Ectodermal cell (in vitro differentiated cells): ENCODE data around the gene GPC5.

Experiments
- H3K27ac ChIP-seq: 2 replicates; pipeline ENCODE4 v1.7.0; 2013; ENCODE audit warnings: mild to moderate bottlenecking, low read depth, low read length; ENCODE audit not compliant: insufficient read depth, poor library complexity, severe bottlenecking
- H3K27me3 ChIP-seq: 2 replicates; pipeline ENCODE4 v1.7.0; 2013; ENCODE audit warnings: mild to moderate bottlenecking, low read length; ENCODE audit not compliant: insufficient read depth, control insufficient read depth, poor library complexity, severe bottlenecking
- H3K36me3 ChIP-seq: one replicate; pipeline ENCODE4 v1.7.0; 2013; ENCODE audit warnings: low read length; ENCODE audit not compliant: control insufficient read depth, insufficient read depth
- H3K4me1 ChIP-seq: one replicate; pipeline ENCODE4 v1.7.0; 2013; ENCODE audit warnings: low read length; ENCODE audit not compliant: control insufficient read depth, insufficient read depth
- H3K4me3 ChIP-seq: 2 replicates; pipeline ENCODE4 v1.7.0; 2013; ENCODE audit warnings: low read depth, low read length, control low read depth; ENCODE audit not compliant: insufficient read depth
- H3K9me3 ChIP-seq: 2 replicates; pipeline ENCODE4 v1.7.0; 2013; ENCODE audit warnings: mild to moderate bottlenecking, low read length, moderate library complexity; ENCODE audit not compliant: control insufficient read depth
- WGBS, 2 experiments: methylation state at CpG; one replicate each; pipeline ENCODE4 v1.1.7; 2013; ENCODE audit warnings: missing lambda C conversion rate in 2 of 2; 5-methylcytosine and 5-hydroxymethylcytosine counted together

The GPC5 gene

GRCh38 chr13:92312823-92313222 is 914.4 kb downstream of the GPC5 start:
- no CpG with 5 or more reads among the region's 2 CpGs for WGBS, 2 experiments
- Histone ChIP-seq H3K4me1 (no peaks in the 10 kb centered on the region), H3K27me3 (no peaks in the 10 kb centered on the region), H3K9me3 (no peaks in the 10 kb centered on the region), H3K36me3 (no peaks in the 10 kb centered on the region), H3K4me3 (no peak overlapping the region), H3K27ac (no peak overlapping the region)

DNA sequence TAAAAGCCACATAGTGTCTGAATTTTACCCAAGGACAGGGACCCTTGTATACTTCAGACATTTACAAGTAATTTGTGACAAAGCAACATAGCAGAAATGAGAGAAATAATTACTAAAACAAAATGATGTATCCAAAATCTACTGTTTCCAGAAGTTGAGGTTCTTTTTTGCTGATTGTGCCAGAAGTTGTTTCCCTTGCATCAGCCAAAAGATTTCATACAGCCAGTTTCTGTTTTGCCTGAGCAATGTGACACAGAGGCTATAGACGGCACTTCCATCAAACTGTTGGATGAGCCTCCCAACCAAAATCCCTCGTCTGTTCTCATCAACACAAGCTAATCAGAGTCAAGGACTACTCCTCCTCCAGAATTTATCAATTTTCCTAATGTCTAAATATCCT is 915.0 kb downstream of the GPC5 start:
- no peaks in the 10 kb centered on the region for H3K27me3 ChIP-seq
- H3K4me3 ChIP-seq: no peak overlapping the region
- 92 to 95% methylated on average over 2 of the region's 2 CpGs for WGBS, 2 experiments

DNA sequence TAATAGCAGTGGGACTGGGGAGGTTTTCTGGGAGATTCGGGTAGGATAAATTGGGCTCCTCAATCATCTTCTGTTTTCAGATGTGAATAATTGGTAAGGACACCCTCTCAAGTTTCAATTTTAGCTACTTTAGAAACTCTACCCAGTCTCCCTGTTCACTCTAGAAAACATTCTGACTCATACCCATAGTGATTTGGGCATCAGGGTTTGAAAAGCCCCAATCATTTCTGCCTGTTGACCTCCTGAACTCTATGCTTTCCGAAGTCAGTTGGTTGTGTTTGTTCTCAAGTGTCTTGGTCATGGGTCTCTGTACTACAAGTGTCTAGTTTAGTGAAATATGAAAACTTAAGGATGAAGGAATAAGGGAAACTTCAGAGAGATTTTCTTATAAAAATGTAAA is 916.8 kb downstream of the GPC5 start:
- H3K4me1 ChIP-seq: no peaks in the 10 kb centered on the region
- H3K27ac ChIP-seq: no peak overlapping the region
- 93 to 95% methylated on average over 1 to 2 of the region's 2 CpGs for whole genome bisulfite sequencing, 2 experiments
- no peaks in the 10 kb centered on the region for H3K36me3 ChIP-seq
- no peak overlapping the region for H3K4me3 ChIP-seq
- H3K27me3 ChIP-seq: no peaks in the 10 kb centered on the region
- H3K9me3 ChIP-seq: no peaks in the 10 kb centered on the region

More for the DNA sequence above, 915.0 kb downstream of the GPC5 start:
- Histone ChIP-seq H3K4me1 (no peaks in the 10 kb centered on the region), H3K9me3 (no peaks in the 10 kb centered on the region), H3K36me3 (no peaks in the 10 kb centered on the region), H3K27ac (no peak overlapping the region)

DNA sequence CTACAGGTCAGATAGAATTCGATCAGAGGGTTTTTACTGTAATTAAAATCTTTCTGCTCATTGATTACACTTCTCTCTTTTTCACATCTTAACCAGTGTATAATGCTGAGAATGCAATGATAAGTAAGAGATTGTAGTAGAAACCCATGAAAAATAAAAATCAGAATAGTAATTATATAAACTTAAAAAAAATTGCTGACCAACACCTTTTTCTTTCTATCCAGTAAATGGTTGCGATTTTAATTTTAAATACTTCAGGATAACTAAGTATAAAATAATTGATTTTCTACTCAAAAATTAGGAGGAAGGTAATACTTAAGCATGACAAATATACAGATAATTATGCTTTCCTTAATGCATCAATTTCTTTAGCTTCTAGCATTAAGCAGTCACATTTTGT is 917.6 kb downstream of the GPC5 start:
- no peaks in the 10 kb centered on the region for H3K36me3 ChIP-seq
- H3K4me3 ChIP-seq: no peak overlapping the region
- H3K27me3 ChIP-seq: no peaks in the 10 kb centered on the region
- no peaks in the 10 kb centered on the region for H3K9me3 ChIP-seq
- 100% methylated on average over 1 of the region's 2 CpGs; no CpG with 5 or more reads in 1 of the 2 experiments for WGBS, 2 experiments
- no peaks in the 10 kb centered on the region for H3K4me1 ChIP-seq
- no peak overlapping the region for H3K27ac ChIP-seq

DNA sequence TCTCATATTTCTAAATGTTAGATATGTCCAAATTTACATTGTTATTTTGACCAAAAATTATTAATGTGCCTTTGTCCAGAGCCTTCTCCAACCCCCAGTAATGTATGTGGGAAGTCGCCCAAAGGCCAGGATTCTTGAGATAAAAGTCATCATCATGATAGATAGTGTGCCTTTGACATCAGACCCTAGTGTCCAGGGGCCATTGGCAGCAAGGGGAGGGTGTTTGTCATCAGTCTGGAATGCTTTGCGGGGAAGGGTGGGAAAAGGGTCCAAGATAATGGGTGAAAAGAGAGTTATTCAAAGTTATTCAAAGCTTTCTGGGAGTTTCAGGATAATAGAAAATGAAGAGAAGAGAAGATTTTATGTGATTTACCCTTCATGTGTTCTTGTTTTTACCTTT is 918.6 kb downstream of the GPC5 start:
- Histone ChIP-seq H3K36me3 (no peaks in the 10 kb centered on the region), H3K27ac (no peak overlapping the region), H3K4me1 (no peaks in the 10 kb centered on the region), H3K27me3 (no peaks in the 10 kb centered on the region), H3K9me3 (no peaks in the 10 kb centered on the region), H3K4me3 (no peak overlapping the region)
- 88 to 90% methylated on average over 2 of the region's 2 CpGs for WGBS, 2 experiments

GRCh38 chr13:92320323-92320722 is 921.9 kb downstream of the GPC5 start:
- 100% methylated on average over 1 of the region's 1 CpG for WGBS, 2 experiments
- no peak overlapping the region for H3K27ac ChIP-seq

GRCh38 chr13:92321174-92321573 is 922.8 kb downstream of the GPC5 start:
- Histone ChIP-seq H3K9me3 (no peaks in the 10 kb centered on the region), H3K36me3 (no peaks in the 10 kb centered on the region), H3K27ac (no peak overlapping the region), H3K4me3 (no peak overlapping the region), H3K4me1 (no peaks in the 10 kb centered on the region), H3K27me3 (no peaks in the 10 kb centered on the region)
- 91 to 92% methylated on average over 5 of the region's 5 CpGs for WGBS, 2 experiments

More at GRCh38 chr13:92320323-92320722, 921.9 kb downstream of the GPC5 start:
- Histone ChIP-seq H3K27me3 (no peaks in the 10 kb centered on the region), H3K9me3 (no peaks in the 10 kb centered on the region), H3K4me1 (no peaks in the 10 kb centered on the region), H3K36me3 (no peaks in the 10 kb centered on the region), H3K4me3 (no peak overlapping the region)

DNA sequence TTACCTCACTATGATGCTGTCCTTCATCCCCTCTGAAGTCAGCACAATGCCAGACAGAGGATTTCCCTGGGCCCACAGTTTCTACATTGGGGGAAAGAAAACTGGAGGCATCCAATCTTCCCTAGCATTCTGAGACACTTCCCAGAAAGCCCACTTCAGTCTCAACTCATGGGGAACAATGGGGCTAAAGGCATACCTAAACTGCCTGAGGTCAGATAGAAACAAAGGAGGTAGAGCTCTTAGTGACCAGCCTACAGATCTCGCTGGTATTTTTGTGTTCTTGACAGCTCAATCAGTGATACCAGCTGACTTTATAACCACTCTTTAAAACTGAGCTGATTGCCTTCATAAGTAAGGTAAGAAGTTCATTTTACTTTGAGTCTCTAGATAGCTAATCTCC is 947.2 kb downstream of the GPC5 start:
- no peak overlapping the region for H3K4me3 ChIP-seq
- peaks cover 8% of the 10 kb centered on the region for H3K4me1 ChIP-seq
- H3K36me3 ChIP-seq: no peaks in the 10 kb centered on the region
- no peaks in the 10 kb centered on the region for H3K27me3 ChIP-seq
- H3K9me3 ChIP-seq: no peaks in the 10 kb centered on the region
- H3K27ac ChIP-seq: no peak overlapping the region
- 81 to 93% methylated on average over 1 of the region's 1 CpG for WGBS, 2 experiments

GRCh38 chr13:92346046-92346445 is 947.6 kb downstream of the GPC5 start:
- H3K4me3 ChIP-seq: no peak overlapping the region
- H3K27ac ChIP-seq: no peak overlapping the region
- no peaks in the 10 kb centered on the region for H3K9me3 ChIP-seq
- no peaks in the 10 kb centered on the region for H3K27me3 ChIP-seq
- H3K36me3 ChIP-seq: no peaks in the 10 kb centered on the region
- peaks cover 8% of the 10 kb centered on the region for H3K4me1 ChIP-seq

GRCh38 chr13:92354583-92354982 is 956.2 kb downstream of the GPC5 start:
- Histone ChIP-seq H3K27ac (no peak overlapping the region), H3K9me3 (no peaks in the 10 kb centered on the region), H3K27me3 (no peaks in the 10 kb centered on the region), H3K36me3 (no peaks in the 10 kb centered on the region), H3K4me3 (no peak overlapping the region), H3K4me1 (no peaks in the 10 kb centered on the region)
- 92 to 100% methylated on average over 1 of the region's 1 CpG for WGBS, 2 experiments

GRCh38 chr13:92355213-92355612 is 956.8 kb downstream of the GPC5 start:
- no peaks in the 10 kb centered on the region for H3K36me3 ChIP-seq
- 18 to 21% methylated on average over 1 of the region's 1 CpG for WGBS, 2 experiments
- no peaks in the 10 kb centered on the region for H3K9me3 ChIP-seq
- H3K4me1 ChIP-seq: no peaks in the 10 kb centered on the region
- no peak overlapping the region for H3K27ac ChIP-seq
- no peak overlapping the region for H3K4me3 ChIP-seq
- no peaks in the 10 kb centered on the region for H3K27me3 ChIP-seq
